ENCODE data around the gene CCL7. TPM values are rescaled to one million over a fixed set of nuclear protein-coding genes. Genes with fewer than 3 reads are reported as not detected.

CCL7 gene
- total RNA-seq, 1 donor from 2014 or later = not detected

DNA sequence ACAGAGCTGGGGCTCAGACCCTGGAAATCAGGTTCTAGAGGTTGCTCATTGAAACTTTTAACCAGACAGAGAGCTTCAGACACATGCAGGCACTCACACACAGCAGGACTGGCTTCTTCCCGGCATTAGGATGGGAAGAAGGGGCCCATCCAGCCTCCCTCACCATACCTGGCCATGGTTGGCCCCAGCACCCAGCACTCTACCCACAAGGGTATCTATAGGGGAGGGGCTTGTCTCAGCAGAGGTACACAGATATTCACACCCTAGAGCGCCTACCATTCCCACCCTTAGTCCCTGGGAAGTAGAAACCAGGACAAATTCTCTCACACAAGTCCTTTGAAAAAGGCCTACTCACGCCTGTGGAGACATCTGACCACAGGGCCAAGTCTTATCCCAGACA lies 35.4 kb upstream of the CCL7 start:
- Histone ChIP-seq H3K4me1 (peaks cover 71% of the 10 kb centered on the region), H3K36me3 (no peaks in the 10 kb centered on the region), H3K9me3 (replicated peaks) (peaks cover 5% of the 10 kb centered on the region), H3K27me3 (ENCODE audit: low read depth) (no peaks in the 10 kb centered on the region), H3K27ac (replicated peaks) (peak overlapping the region; percentile 86), H3K4me3 (no peak overlapping the region)
- DNase-seq = no peak
- TF ChIP-seq, protein P1, sequence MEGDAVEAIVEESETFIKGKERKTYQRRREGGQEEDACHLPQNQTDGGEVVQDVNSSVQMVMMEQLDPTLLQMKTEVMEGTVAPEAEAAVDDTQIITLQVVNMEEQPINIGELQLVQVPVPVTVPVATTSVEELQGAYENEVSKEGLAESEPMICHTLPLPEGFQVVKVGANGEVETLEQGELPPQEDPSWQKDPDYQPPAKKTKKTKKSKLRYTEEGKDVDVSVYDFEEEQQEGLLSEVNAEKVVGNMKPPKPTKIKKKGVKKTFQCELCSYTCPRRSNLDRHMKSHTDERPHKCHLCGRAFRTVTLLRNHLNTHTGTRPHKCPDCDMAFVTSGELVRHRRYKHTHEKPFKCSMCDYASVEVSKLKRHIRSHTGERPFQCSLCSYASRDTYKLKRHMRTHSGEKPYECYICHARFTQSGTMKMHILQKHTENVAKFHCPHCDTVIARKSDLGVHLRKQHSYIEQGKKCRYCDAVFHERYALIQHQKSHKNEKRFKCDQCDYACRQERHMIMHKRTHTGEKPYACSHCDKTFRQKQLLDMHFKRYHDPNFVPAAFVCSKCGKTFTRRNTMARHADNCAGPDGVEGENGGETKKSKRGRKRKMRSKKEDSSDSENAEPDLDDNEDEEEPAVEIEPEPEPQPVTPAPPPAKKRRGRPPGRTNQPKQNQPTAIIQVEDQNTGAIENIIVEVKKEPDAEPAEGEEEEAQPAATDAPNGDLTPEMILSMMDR (IDR thresholded peaks at IDR 0.05; ENCODE audit: borderline replicate concordance) = no peak
- intact Hi-C loops (cut with micrococcal nuclease) = no loop called here

DNA sequence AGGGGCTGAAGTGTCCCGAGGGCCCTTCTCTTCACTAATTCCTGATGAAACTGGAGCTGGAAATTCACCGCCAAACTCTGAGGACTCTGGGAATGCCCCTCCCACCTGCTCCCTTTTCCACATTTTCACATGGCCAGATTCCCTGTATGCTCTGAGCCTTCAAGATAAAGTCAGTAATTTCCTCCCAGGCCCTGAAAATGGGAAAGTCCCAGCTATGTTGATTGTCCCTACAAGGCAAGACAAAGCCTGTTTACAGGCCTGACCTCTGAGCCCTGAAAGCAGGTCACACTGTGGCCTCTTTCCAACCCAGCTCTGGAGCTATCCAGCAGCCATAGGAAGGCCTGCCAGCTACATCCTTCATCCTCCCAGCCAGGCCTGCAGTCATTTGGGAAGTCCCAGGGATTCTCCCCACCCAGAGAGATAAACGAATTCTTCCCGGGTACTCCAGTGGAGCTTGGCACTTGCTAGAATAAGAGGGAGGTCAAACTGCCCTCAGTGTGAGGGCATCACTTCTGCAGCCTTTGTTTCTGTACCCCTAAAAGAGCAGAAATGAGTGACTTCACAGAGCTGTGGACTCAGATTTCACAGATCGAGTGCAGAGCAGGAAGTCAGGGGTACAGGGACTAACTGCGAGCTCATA lies 34.5 kb upstream of the CCL7 start:
- peaks cover 80% of the 10 kb centered on the region for H3K4me1 ChIP-seq
- no peaks in the 10 kb centered on the region for H3K27me3 ChIP-seq (ENCODE audit: low read depth)
- H3K27ac ChIP-seq (replicated peaks) = peak overlapping the region; percentile 86
- TF ChIP-seq, protein P1 (IDR thresholded peaks at IDR 0.05; ENCODE audit: borderline replicate concordance) = no peak
- H3K36me3 ChIP-seq = no peaks in the 10 kb centered on the region
- intact Hi-C loops (cut with micrococcal nuclease) = no loop called here
- DNase-seq = peak; percentile 83
- H3K4me3 ChIP-seq = no peak overlapping the region
- H3K9me3 ChIP-seq (replicated peaks) = no peaks in the 10 kb centered on the region

GRCh38 chr17:34236281-34236892 lies 33.6 kb upstream of the CCL7 start:
- peaks cover 89% of the 10 kb centered on the region for H3K4me1 ChIP-seq
- TF ChIP-seq, protein P1 (IDR thresholded peaks at IDR 0.05; ENCODE audit: borderline replicate concordance) = no peak
- peak overlapping the region; percentile 86 for H3K27ac ChIP-seq (replicated peaks)
- H3K27me3 ChIP-seq (ENCODE audit: low read depth) = no peaks in the 10 kb centered on the region
- intact Hi-C loops (cut with micrococcal nuclease) = no loop called here
- no peaks in the 10 kb centered on the region for H3K9me3 ChIP-seq (replicated peaks)
- DNase-seq = no peak
- no peak overlapping the region for H3K4me3 ChIP-seq
- H3K36me3 ChIP-seq = no peaks in the 10 kb centered on the region

- Histone ChIP-seq H3K27ac (replicated peaks) (peak overlapping the region; percentile 86), H3K9me3 (replicated peaks) (no peaks in the 10 kb centered on the region), H3K4me3 (no peak overlapping the region), H3K27me3 (ENCODE audit: low read depth) (no peaks in the 10 kb centered on the region), H3K36me3 (no peaks in the 10 kb centered on the region), H3K4me1 (peaks cover 99% of the 10 kb centered on the region)
- no peak for DNase-seq
- intact Hi-C loops (cut with micrococcal nuclease) = no loop called here
- TF ChIP-seq, protein P1 (IDR thresholded peaks at IDR 0.05; ENCODE audit: borderline replicate concordance) = no peak
Measured at GRCh38 chr17:34237458-34237857, 32.6 kb upstream of the CCL7 start.

GRCh38 chr17:34241062-34241461 lies 29.0 kb upstream of the CCL7 start:
- Histone ChIP-seq H3K27ac (replicated peaks) (peak overlapping the region; percentile 86), H3K9me3 (replicated peaks) (no peaks in the 10 kb centered on the region), H3K36me3 (no peaks in the 10 kb centered on the region), H3K4me1 (peaks cover 84% of the 10 kb centered on the region), H3K4me3 (no peak overlapping the region), H3K27me3 (ENCODE audit: low read depth) (no peaks in the 10 kb centered on the region)
- DNase-seq = peak; percentile 87
- TF ChIP-seq, protein P1 (IDR thresholded peaks at IDR 0.05; ENCODE audit: borderline replicate concordance) = no peak
- intact Hi-C loops (cut with micrococcal nuclease) = no loop called here
